Measurements from ENCODE around the gene BSND. TPM values are rescaled to one million over a fixed set of nuclear protein-coding genes. Genes with fewer than 3 reads are reported as not detected.

Gene BSND
- total RNA-seq, 2 donors from 2014 or later: not detected

DNA sequence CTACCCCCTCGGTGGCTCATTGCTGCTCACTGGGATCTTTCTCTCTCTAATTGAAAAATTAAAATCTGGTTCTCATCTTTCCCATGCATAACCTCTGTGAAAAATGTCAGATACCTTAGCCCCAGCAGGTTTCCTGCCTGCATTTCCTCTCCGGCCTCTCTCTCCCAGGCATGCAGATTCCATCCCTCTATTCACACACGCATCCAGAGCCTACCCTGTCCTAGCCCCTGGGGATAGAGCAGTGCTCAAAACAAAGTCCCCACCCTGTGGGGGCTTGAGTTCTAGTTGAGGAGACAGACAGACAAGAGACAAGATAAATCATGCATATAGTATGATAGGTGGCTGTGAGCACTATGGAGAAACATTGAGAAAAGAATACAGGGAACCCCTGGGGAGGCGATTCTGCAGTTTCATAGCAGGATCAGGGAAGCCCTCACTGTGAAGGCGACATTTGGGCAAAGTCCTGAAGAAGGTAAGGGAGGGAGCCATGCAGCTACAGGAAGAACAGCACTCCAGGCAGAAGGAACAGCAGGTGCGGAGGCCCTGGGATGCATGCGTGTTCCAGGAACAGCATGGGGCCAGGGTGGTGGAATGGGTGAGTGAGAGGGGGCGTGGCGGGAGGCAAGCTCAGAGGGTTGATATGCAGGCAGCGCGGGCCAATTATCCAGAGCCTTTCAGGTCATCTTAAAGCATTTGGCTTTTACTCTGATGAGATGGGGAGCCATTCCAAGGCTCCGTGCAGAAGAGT is 3.5 kb upstream of the BSND start:
- no peak for TF ChIP-seq CTCF (IDR thresholded peaks at IDR 0.05)
- peaks cover 4 to 6% of the 10 kb centered on the region in 2 donors for H3K27me3 ChIP-seq
- no peak overlapping the region for H3K4me3 ChIP-seq

DNA sequence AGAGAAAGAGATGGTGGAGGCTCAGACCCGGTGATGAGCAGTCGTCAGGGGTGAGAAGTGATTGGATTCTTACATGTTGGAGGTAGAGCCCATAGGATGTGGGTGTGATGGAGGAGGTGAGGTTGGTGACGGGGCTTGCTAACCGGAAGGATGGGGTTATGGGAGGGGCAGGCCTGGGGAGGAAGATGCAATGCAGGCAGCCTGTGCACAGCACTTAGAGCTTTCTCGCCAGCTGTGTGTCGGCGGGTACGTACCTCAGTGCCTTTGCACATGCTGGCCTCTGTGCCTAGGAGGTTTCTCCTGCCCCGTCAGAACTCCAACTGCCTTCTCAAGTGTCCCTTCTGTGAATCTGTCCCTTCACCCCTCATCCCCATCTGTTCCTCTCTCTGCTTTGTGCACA is 2.9 kb upstream of the BSND start:
- Histone ChIP-seq H3K36me3 (no peaks in the 10 kb centered on the region), H3K9me3 (no peaks in the 10 kb centered on the region), H3K4me3 (no peak overlapping the region), H3K27ac (no peak overlapping the region), H3K27me3 (peaks cover 4 to 6% of the 10 kb centered on the region in 2 donors), H3K4me1 (peaks cover 0 to 7% of the 10 kb centered on the region in 2 donors)
- no peak for TF ChIP-seq CTCF (IDR thresholded peaks at IDR 0.05)
- no peak for DNase-seq (ENCODE audit: low spot score)

More for the DNA sequence above, 3.5 kb upstream of the BSND start:
- H3K27ac ChIP-seq: no peak overlapping the region
- H3K4me1 ChIP-seq: peaks cover 0 to 7% of the 10 kb centered on the region in 2 donors
- no peaks in the 10 kb centered on the region for H3K9me3 ChIP-seq
- DNase-seq (ENCODE audit: low spot score): no peak
- H3K36me3 ChIP-seq: no peaks in the 10 kb centered on the region

GRCh38 chr1:54996359-54996868 is 2.3 kb upstream of the BSND start:
- Histone ChIP-seq H3K27me3 (peaks cover 4 to 6% of the 10 kb centered on the region in 2 donors), H3K4me1 (peaks cover 0 to 7% of the 10 kb centered on the region in 2 donors), H3K4me3 (no peak overlapping the region)

DNA sequence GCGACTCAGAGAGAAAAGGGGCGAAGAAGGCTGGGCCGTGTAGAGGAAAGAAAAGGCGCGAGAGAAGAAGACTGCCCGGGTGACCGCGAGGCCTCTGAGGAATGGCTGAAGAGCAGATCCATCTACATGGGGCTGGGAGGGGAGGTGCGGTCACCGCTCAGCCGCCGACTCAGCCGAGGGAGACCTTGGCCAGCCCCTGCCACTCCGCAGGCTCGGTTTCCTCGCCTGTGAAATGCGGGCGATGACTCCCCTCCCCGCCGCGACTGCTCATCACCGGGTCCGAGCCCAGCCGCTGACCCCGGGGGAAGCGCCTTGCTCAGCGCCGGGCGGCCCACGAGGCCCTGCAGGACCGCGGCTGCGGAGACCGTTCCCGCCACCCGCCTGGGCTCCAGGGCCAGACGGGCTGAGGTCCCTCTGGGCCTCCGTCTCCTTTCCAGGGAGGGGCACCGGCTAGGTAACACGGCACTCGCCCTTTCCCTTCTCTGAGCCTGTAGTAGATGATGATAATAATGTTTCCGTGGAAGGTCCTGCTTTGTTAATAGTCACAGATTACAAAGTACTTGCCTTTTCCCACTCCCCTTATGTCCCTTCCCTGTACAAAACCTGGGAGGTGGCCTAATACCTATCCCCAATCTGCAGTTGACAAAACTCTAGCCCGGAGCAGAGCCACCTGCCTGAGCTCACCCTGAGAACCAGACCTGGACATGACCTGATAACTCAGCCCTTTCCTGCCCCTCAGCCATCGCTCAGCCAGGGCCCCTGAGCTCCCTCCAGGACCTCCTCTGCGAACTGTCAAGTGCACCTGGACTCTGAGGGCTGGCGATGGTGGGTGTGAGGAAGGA is 1.6 kb upstream of the BSND start:
- Histone ChIP-seq H3K27ac (no peak overlapping the region), H3K9me3 (no peaks in the 10 kb centered on the region), H3K36me3 (no peaks in the 10 kb centered on the region), H3K4me3 (no peak overlapping the region), H3K4me1 (peaks cover 0 to 7% of the 10 kb centered on the region in 2 donors), H3K27me3 (peaks cover 4 to 6% of the 10 kb centered on the region in 2 donors)
- TF ChIP-seq CTCF (IDR thresholded peaks at IDR 0.05): no peak
- no peak for DNase-seq (ENCODE audit: low spot score)

More at GRCh38 chr1:54996359-54996868, 2.3 kb upstream of the BSND start:
- TF ChIP-seq CTCF (IDR thresholded peaks at IDR 0.05): peak; percentile 72 to 83
- Histone ChIP-seq H3K36me3 (no peaks in the 10 kb centered on the region), H3K27ac (no peak overlapping the region), H3K9me3 (no peaks in the 10 kb centered on the region)
- peak; percentile 64 for DNase-seq (ENCODE audit: low spot score)

DNA sequence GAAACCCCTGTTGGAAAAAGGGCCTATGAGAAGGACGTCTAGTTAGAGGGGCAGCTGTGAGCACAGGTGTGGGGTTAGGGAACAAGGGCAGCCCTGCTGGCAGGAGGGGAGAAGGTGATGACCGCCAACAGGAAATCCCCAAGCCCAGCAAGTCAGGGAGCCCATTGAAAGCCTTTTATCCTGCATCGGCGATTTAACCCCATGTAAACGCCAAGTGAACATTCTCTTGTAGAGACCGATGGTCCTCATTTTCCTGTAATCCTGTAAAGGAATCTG is 1.1 kb upstream of the BSND start:
- no peaks in the 10 kb centered on the region for H3K9me3 ChIP-seq
- H3K27me3 ChIP-seq: peaks cover 4 to 6% of the 10 kb centered on the region in 2 donors
- H3K27ac ChIP-seq: no peak overlapping the region
- H3K4me3 ChIP-seq: no peak overlapping the region
- H3K4me1 ChIP-seq: peaks cover 0 to 7% of the 10 kb centered on the region in 2 donors
- no peaks in the 10 kb centered on the region for H3K36me3 ChIP-seq
- no peak for DNase-seq (ENCODE audit: low spot score)
- no peak for TF ChIP-seq CTCF (IDR thresholded peaks at IDR 0.05)

Measured in right atrium auricular region (tissue), 2 donors.